Measurements from ENCODE around the gene DCK.
"Not testable (repeated sequence)": the region's sequence is repeated elsewhere in the genome, so short reads cannot be mapped to it uniquely, and the experiment has no call there.

DCK gene

GRCh38 chr4:70997036-70997435 is 3.6 kb downstream of the DCK start:
- intact Hi-C loops (cut with DNase I): loop anchor here (10.0 kb wide), 1 partner anchor 92 kb away; the partner anchor contains the start of gene MOB1B

GRCh38 chr4:70997546-70997945 is 4.1 kb downstream of the DCK start:
- intact Hi-C loops (cut with DNase I): loop anchor here (10.0 kb wide), 1 partner anchor 93 kb away; the partner anchor contains the start of gene MOB1B

More at GRCh38 chr4:70997036-70997435, 3.6 kb downstream of the DCK start:
- no peak for DNase-seq

GRCh38 chr4:70999639-71000038 is 6.2 kb downstream of the DCK start:
- intact Hi-C loops (cut with DNase I): loop anchor here (10.0 kb wide), 1 partner anchor 95 kb away; the partner anchor contains the start of gene MOB1B
- DNase-seq: not testable (repeated sequence)

More at GRCh38 chr4:70997546-70997945, 4.1 kb downstream of the DCK start:
- no peak for DNase-seq

- intact Hi-C loops (cut with DNase I); DNase-seq: not testable (repeated sequence)
These were observed 7.9 kb downstream of the DCK start for GRCh38 chr4:71001363-71001762.

- DNase-seq: no peak
- intact Hi-C loops (cut with DNase I): no loop called here
These were observed 10.9 kb downstream of the DCK start for GRCh38 chr4:71004281-71004851.

GRCh38 chr4:71005025-71005424 is 11.6 kb downstream of the DCK start:
- DNase-seq; intact Hi-C loops (cut with DNase I): not testable (repeated sequence)

- intact Hi-C loops (cut with DNase I): no loop called here
- no peak for DNase-seq
These were observed 12.9 kb downstream of the DCK start for GRCh38 chr4:71006203-71006907.

- no peak for DNase-seq
- intact Hi-C loops (cut with DNase I): no loop called here
These were observed 14.7 kb downstream of the DCK start for GRCh38 chr4:71008196-71008595.

GRCh38 chr4:71009086-71009485 is 15.6 kb downstream of the DCK start:
- DNase-seq: no peak
- intact Hi-C loops (cut with DNase I): no loop called here

- intact Hi-C loops (cut with DNase I): no loop called here
These were observed 16.6 kb downstream of the DCK start for GRCh38 chr4:71009890-71010588.

GRCh38 chr4:71011451-71011850 is 18.0 kb downstream of the DCK start:
- intact Hi-C loops (cut with DNase I): no loop called here
- no peak for DNase-seq

More at GRCh38 chr4:71009890-71010588, 16.6 kb downstream of the DCK start:
- no peak for DNase-seq

- DNase-seq; intact Hi-C loops (cut with DNase I): not testable (repeated sequence)
These were observed 23.9 kb downstream of the DCK start for GRCh38 chr4:71017391-71017790.

GRCh38 chr4:71020611-71021010 is 27.2 kb downstream of the DCK start:
- DNase-seq: no peak
- intact Hi-C loops (cut with DNase I): no loop called here

- intact Hi-C loops (cut with DNase I): no loop called here
- DNase-seq: no peak
These were observed 32.2 kb downstream of the DCK start for GRCh38 chr4:71025654-71026053.

GRCh38 chr4:71026086-71026485 is 32.6 kb downstream of the DCK start:
- intact Hi-C loops (cut with DNase I): no loop called here
- DNase-seq: no peak

GRCh38 chr4:71027611-71028010 is 34.2 kb downstream of the DCK start:
- no peak for DNase-seq
- intact Hi-C loops (cut with DNase I): no loop called here

GRCh38 chr4:71029504-71029903 is 36.1 kb downstream of the DCK start:
- no peak for DNase-seq
- intact Hi-C loops (cut with DNase I): no loop called here

GRCh38 chr4:71032106-71032505 is 38.7 kb downstream of the DCK start:
- DNase-seq: peak in 1 of 10 donors; percentile 42
- intact Hi-C loops (cut with DNase I): not testable (repeated sequence)

- intact Hi-C loops (cut with DNase I): no loop called here
These were observed 51.8 kb downstream of the DCK start for GRCh38 chr4:71045256-71045655.

GRCh38 chr4:71049395-71049794 is 55.9 kb downstream of the DCK start:
- DNase-seq: no peak
- intact Hi-C loops (cut with DNase I): no loop called here

More at GRCh38 chr4:71045256-71045655, 51.8 kb downstream of the DCK start:
- no peak for DNase-seq

GRCh38 chr4:71050809-71051208 is 57.4 kb downstream of the DCK start:
- no peak for DNase-seq
- intact Hi-C loops (cut with DNase I): no loop called here
